GM20000 (cell line): ENCODE measurements around the gene VWF.

Source experiments
- DNase-seq: peaks from one replicate; pipeline ENCODE4 v3.0.0; 2012; ENCODE audit warnings: low spot score
- CTCF ChIP-seq: IDR thresholded peaks from 2 replicates; pipeline ENCODE4 v1.5.1; 2012; ENCODE audit warnings: mild to moderate bottlenecking, control low read depth; ENCODE audit errors: extremely low read depth, missing control alignments

VWF gene

GRCh38 chr12:5902736-5903135 lies 221.7 kb downstream of the VWF start:
- no peak for TF ChIP-seq CTCF
- no peak for DNase-seq

- no peak for TF ChIP-seq CTCF
- no peak for DNase-seq
Observed at GRCh38 chr12:5901416-5901815, 223.1 kb downstream of the VWF start.

- no peak for TF ChIP-seq CTCF
- DNase-seq, result no peak
Observed at GRCh38 chr12:5900533-5901205, 223.8 kb downstream of the VWF start.

GRCh38 chr12:5900076-5900475 lies 224.4 kb downstream of the VWF start:
- no peak for TF ChIP-seq CTCF
- DNase-seq, result no peak

- TF ChIP-seq CTCF, result no peak
- DNase-seq, result no peak
Observed at GRCh38 chr12:5899675-5900074, 224.8 kb downstream of the VWF start.

GRCh38 chr12:5898874-5899273 lies 225.6 kb downstream of the VWF start:
- no peak for DNase-seq
- no peak for TF ChIP-seq CTCF
